ENCODE results near the gene ASB16. TPM values are rescaled to one million over a fixed set of nuclear protein-coding genes. Genes with fewer than 3 reads are reported as not detected.

The ASB16 gene
- total RNA-seq, 2 experiments from 2014 or later = 0.38 TPM; not detected in 1

- peaks cover 41% of the 10 kb centered on the region for H3K4me1 Mint-ChIP-seq
- peaks cover 54% of the 10 kb centered on the region for H3K36me3 Mint-ChIP-seq (ENCODE audit: low read depth)
These were observed 46.2 kb downstream of the ASB16 start for GRCh38 chr17:44216694-44217093.

GRCh38 chr17:44217738-44218343, 47.3 kb downstream of the ASB16 start:
- H3K27me3 Mint-ChIP-seq = no peaks in the 10 kb centered on the region
- DNase-seq = peak; percentile 45
- H3K27ac Mint-ChIP-seq = peak overlapping the region; percentile 81
- CTCF ChIA-PET = interaction anchor here (0.6 to 4.4 kb wide), 14 partner anchors 7 to 320 kb away, joined by 3 to 47 read pairs (median 6); partner anchors contain the start of genes GRN, TMEM101 and TMUB2
- POLR2A ChIA-PET = interaction anchor here (0.5 to 18.0 kb wide), 6 partner anchors 8 to 850 kb away, joined by 3 to 504 read pairs (median 8); partner anchors contain the start of genes ATXN7L3, HDAC5, SLC25A39 and TMUB2
- peaks cover 47% of the 10 kb centered on the region for H3K4me1 Mint-ChIP-seq
- H3K36me3 Mint-ChIP-seq (ENCODE audit: low read depth) = peaks cover 52% of the 10 kb centered on the region
- peak overlapping the region; percentile 90 for H3K4me3 Mint-ChIP-seq
- H3K9me3 Mint-ChIP-seq = no peaks in the 10 kb centered on the region

More at GRCh38 chr17:44216694-44217093, 46.2 kb downstream of the ASB16 start:
- no peak for DNase-seq
- Mint-ChIP-seq H3K9me3 (no peaks in the 10 kb centered on the region), H3K27me3 (no peaks in the 10 kb centered on the region), H3K4me3 (peak overlapping the region; percentile 90), H3K27ac (peak overlapping the region; percentile 81)
- ChIA-PET POLR2A (interaction anchor here (0.7 to 18.0 kb wide), 9 partner anchors 22 to 1100 kb away, joined by 3 to 504 read pairs (median 3); partner anchors contain the start of genes ATXN7L3, HDAC5, MAP3K14 and SLC25A39), CTCF (interaction anchor here (0.9 to 3.8 kb wide), 6 partner anchors 9 to 129 kb away, joined by 4 to 31 read pairs (median 4); partner anchors contain the start of genes ATXN7L3, GRN and TMUB2)

- peak; percentile 89 for DNase-seq
- H3K9me3 Mint-ChIP-seq = no peaks in the 10 kb centered on the region
- no peaks in the 10 kb centered on the region for H3K27me3 Mint-ChIP-seq
- H3K36me3 Mint-ChIP-seq (ENCODE audit: low read depth) = peaks cover 45% of the 10 kb centered on the region
- peak overlapping the region; percentile 81 for H3K27ac Mint-ChIP-seq
- H3K4me3 Mint-ChIP-seq = peak overlapping the region; percentile 90
- CTCF ChIA-PET = interaction anchor here (0.6 to 4.4 kb wide), 13 partner anchors 8 to 321 kb away, joined by 3 to 47 read pairs (median 6); partner anchors contain the start of genes TMEM101 and TMUB2
- POLR2A ChIA-PET = interaction anchor here (0.5 to 18.0 kb wide), 6 partner anchors 9 to 851 kb away, joined by 3 to 504 read pairs (median 7); partner anchors contain the start of genes ATXN7L3, SLC25A39 and TMUB2
- H3K4me1 Mint-ChIP-seq = peaks cover 47% of the 10 kb centered on the region
These were observed 48.0 kb downstream of the ASB16 start for GRCh38 chr17:44218344-44219107.

GRCh38 chr17:44219108-44219615, 48.7 kb downstream of the ASB16 start:
- Mint-ChIP-seq H3K27ac (no peak overlapping the region), H3K36me3 (ENCODE audit: low read depth) (peaks cover 39% of the 10 kb centered on the region), H3K9me3 (no peaks in the 10 kb centered on the region), H3K4me1 (peaks cover 42% of the 10 kb centered on the region), H3K4me3 (peak overlapping the region; percentile 13), H3K27me3 (no peaks in the 10 kb centered on the region)
- peak; percentile 75 for DNase-seq
- CTCF ChIA-PET = interaction anchor here (1.4 to 4.4 kb wide), 5 partner anchors 9 to 135 kb away, joined by 4 to 47 read pairs (median 11); partner anchors contain the start of gene TMUB2
- POLR2A ChIA-PET = interaction anchor here (1.1 to 18.0 kb wide), 8 partner anchors 8 to 1006 kb away, joined by 3 to 504 read pairs (median 4); partner anchors contain the start of genes ATXN7L3, HDAC5, SLC25A39 and TMUB2

- no peaks in the 10 kb centered on the region for H3K9me3 Mint-ChIP-seq
- no peaks in the 10 kb centered on the region for H3K27me3 Mint-ChIP-seq
- peak; percentile 67 for DNase-seq
- H3K4me1 Mint-ChIP-seq = peaks cover 40% of the 10 kb centered on the region
- H3K27ac Mint-ChIP-seq = peak within 1 kb of the TSS; percentile 97
- H3K4me3 Mint-ChIP-seq = peak within 1 kb of the TSS; percentile 90
- peaks cover 33% of the 10 kb centered on the region for H3K36me3 Mint-ChIP-seq (ENCODE audit: low read depth)
- CTCF ChIA-PET = interaction anchor here (0.7 to 4.4 kb wide), 6 partner anchors 9 to 276 kb away, joined by 3 to 47 read pairs (median 5); partner anchors contain the start of gene TMUB2
- POLR2A ChIA-PET = interaction anchor here (0.6 to 18.0 kb wide), 17 partner anchors 8 to 1006 kb away, joined by 3 to 504 read pairs (median 3); partner anchors contain the start of genes ATXN7L3, GRN, HDAC5 and NMT1
These were observed 49.2 kb downstream of the ASB16 start, which contains the start of gene UBTF for GRCh38 chr17:44219616-44220212. Gene UBTF, minus strand, starts transcription at chr17:44219675. Its CDS starts 1,446 bp downstream, at chr17:44218229.

GRCh38 chr17:44220213-44221083, 49.9 kb downstream of the ASB16 start:
- peak; percentile 63 for DNase-seq
- H3K27me3 Mint-ChIP-seq = no peaks in the 10 kb centered on the region
- peak overlapping the region; percentile 97 for H3K27ac Mint-ChIP-seq
- H3K36me3 Mint-ChIP-seq (ENCODE audit: low read depth) = peaks cover 26% of the 10 kb centered on the region
- peaks cover 33% of the 10 kb centered on the region for H3K4me1 Mint-ChIP-seq
- peak overlapping the region; percentile 85 for H3K4me3 Mint-ChIP-seq
- no peaks in the 10 kb centered on the region for H3K9me3 Mint-ChIP-seq
- POLR2A ChIA-PET = interaction anchor here (0.6 to 18.0 kb wide), 21 partner anchors 9 to 1005 kb away, joined by 3 to 504 read pairs (median 4); partner anchors contain the start of genes ATXN7L3, GRN, HDAC5 and NMT1
- CTCF ChIA-PET = interaction anchor here (0.7 to 4.4 kb wide), 13 partner anchors 10 to 276 kb away, joined by 3 to 47 read pairs (median 6); partner anchors contain the start of genes FAM171A2, GRN and TMUB2

GRCh38 chr17:44221084-44221861, 50.8 kb downstream of the ASB16 start:
- Mint-ChIP-seq H3K4me1 (peaks cover 24% of the 10 kb centered on the region), H3K4me3 (peak overlapping the region; percentile 85), H3K36me3 (ENCODE audit: low read depth) (peaks cover 18% of the 10 kb centered on the region), H3K27me3 (no peaks in the 10 kb centered on the region), H3K9me3 (no peaks in the 10 kb centered on the region), H3K27ac (peak overlapping the region; percentile 84)
- ChIA-PET POLR2A (interaction anchor here (0.6 to 18.0 kb wide), 26 partner anchors 9 to 678 kb away, joined by 3 to 504 read pairs (median 4); partner anchors contain the start of genes ATXN7L3, EFTUD2, GPATCH8 and GRN), CTCF (interaction anchor here (0.6 to 4.4 kb wide), 15 partner anchors 9 to 142 kb away, joined by 3 to 47 read pairs (median 6); partner anchors contain the start of genes FAM171A2, GRN and TMUB2)
- peak; percentile 73 for DNase-seq

GRCh38 chr17:44221862-44222111, 51.3 kb downstream of the ASB16 start:
- H3K4me1 Mint-ChIP-seq = peaks cover 19% of the 10 kb centered on the region
- H3K4me3 Mint-ChIP-seq = peak overlapping the region; percentile 85
- ChIA-PET POLR2A (interaction anchor here (0.6 to 18.0 kb wide), 20 partner anchors 9 to 677 kb away, joined by 3 to 504 read pairs (median 4); partner anchors contain the start of genes ATXN7L3, EFTUD2, GPATCH8 and SLC25A39), CTCF (interaction anchor here (0.7 to 4.4 kb wide), 14 partner anchors 8 to 142 kb away, joined by 3 to 47 read pairs (median 6); partner anchors contain the start of genes FAM171A2, GRN and TMUB2)
- H3K9me3 Mint-ChIP-seq = no peaks in the 10 kb centered on the region
- peaks cover 13% of the 10 kb centered on the region for H3K36me3 Mint-ChIP-seq (ENCODE audit: low read depth)
- no peak for DNase-seq
- no peaks in the 10 kb centered on the region for H3K27me3 Mint-ChIP-seq
- peak overlapping the region; percentile 84 for H3K27ac Mint-ChIP-seq

GRCh38 chr17:44222112-44222869, 51.8 kb downstream of the ASB16 start:
- peaks cover 16% of the 10 kb centered on the region for H3K4me1 Mint-ChIP-seq
- H3K9me3 Mint-ChIP-seq = no peaks in the 10 kb centered on the region
- peak; percentile 57 for DNase-seq
- ChIA-PET POLR2A (interaction anchor here (0.6 to 18.0 kb wide), 19 partner anchors 11 to 677 kb away, joined by 3 to 504 read pairs (median 4); partner anchors contain the start of genes ATXN7L3, EFTUD2, GPATCH8 and SLC25A39), CTCF (interaction anchor here (0.7 to 4.4 kb wide), 10 partner anchors 8 to 141 kb away, joined by 3 to 47 read pairs (median 6); partner anchors contain the start of genes FAM171A2, GRN and TMUB2)
- H3K36me3 Mint-ChIP-seq (ENCODE audit: low read depth) = peaks cover 10% of the 10 kb centered on the region
- no peaks in the 10 kb centered on the region for H3K27me3 Mint-ChIP-seq
- peak overlapping the region; percentile 84 for H3K27ac Mint-ChIP-seq
- peak overlapping the region; percentile 85 for H3K4me3 Mint-ChIP-seq
